Measurements from ENCODE around the gene IVL. TPM values are rescaled to one million over a fixed set of nuclear protein-coding genes. Genes with fewer than 3 reads are reported as not detected.

IVL gene
- total and polyA plus RNA-seq, 2 donors (not counting 3 experiments of a cell fraction or from before 2014, with no cell fraction given): not detected

DNA sequence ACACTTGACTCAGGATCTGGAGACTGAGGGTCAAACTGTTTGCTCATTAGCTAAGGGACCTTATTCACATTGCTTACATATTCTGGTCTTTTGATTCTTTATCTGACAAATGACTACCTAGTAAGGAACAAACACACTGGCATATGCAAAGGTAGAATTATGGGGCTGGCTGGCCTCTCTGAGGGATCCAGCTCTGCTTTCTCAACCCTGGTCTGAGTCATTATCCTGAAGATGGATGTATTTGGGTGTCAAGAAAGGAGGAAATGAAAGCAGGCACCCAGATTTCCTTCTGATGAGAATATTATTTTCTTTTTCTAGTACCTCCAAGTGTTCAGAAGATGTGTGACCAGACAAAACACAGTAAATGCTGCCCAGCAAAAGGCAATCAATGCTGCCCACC is 24.3 kb upstream of the IVL start:
- H4K20me1 ChIP-seq (replicated peaks; ENCODE audit: control insufficient read depth, extremely low read depth, insufficient read depth, low read length): no peaks in the 10 kb centered on the region
- dilution Hi-C loops (cut with MboI; ENCODE audit: extremely low pct_ligation_motif_present, low sequenced_read_pairs): no loop called here
- TF ChIP-seq, protein P1, sequence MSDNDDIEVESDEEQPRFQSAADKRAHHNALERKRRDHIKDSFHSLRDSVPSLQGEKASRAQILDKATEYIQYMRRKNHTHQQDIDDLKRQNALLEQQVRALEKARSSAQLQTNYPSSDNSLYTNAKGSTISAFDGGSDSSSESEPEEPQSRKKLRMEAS (IDR thresholded peaks at IDR 0.05; ENCODE audit: insufficient read depth, insufficient read length): no peak
- no peak for TF ChIP-seq MYC (IDR thresholded peaks at IDR 0.05; ENCODE audit: low read depth, low read length)
- TF ChIP-seq EZH2 (IDR thresholded peaks at IDR 0.05; ENCODE audit: borderline replicate concordance, low read depth, low read length, severe bottlenecking): no peak
- TF ChIP-seq GATA2 (IDR thresholded peaks at IDR 0.05; ENCODE audit: insufficient read depth, insufficient read length, low read depth, low read length): no peak
- no peak for TF ChIP-seq FOS (IDR thresholded peaks at IDR 0.05; ENCODE audit: borderline replicate concordance, insufficient read depth, low read length)
- no peak for TF ChIP-seq POLR2A (IDR thresholded peaks at IDR 0.05; ENCODE audit: low read depth, low read length)
- no peak for TF ChIP-seq JUN (IDR thresholded peaks at IDR 0.05; ENCODE audit: borderline replicate concordance, insufficient read depth, insufficient read length, low read depth)
- TF ChIP-seq, protein P2, sequence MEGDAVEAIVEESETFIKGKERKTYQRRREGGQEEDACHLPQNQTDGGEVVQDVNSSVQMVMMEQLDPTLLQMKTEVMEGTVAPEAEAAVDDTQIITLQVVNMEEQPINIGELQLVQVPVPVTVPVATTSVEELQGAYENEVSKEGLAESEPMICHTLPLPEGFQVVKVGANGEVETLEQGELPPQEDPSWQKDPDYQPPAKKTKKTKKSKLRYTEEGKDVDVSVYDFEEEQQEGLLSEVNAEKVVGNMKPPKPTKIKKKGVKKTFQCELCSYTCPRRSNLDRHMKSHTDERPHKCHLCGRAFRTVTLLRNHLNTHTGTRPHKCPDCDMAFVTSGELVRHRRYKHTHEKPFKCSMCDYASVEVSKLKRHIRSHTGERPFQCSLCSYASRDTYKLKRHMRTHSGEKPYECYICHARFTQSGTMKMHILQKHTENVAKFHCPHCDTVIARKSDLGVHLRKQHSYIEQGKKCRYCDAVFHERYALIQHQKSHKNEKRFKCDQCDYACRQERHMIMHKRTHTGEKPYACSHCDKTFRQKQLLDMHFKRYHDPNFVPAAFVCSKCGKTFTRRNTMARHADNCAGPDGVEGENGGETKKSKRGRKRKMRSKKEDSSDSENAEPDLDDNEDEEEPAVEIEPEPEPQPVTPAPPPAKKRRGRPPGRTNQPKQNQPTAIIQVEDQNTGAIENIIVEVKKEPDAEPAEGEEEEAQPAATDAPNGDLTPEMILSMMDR (IDR thresholded peaks at IDR 0.05; ENCODE audit: extremely low read depth in 1 of 2, insufficient read depth in 1 of 2, low read depth in 1 of 2, low read length in 2 of 2): no peak
- TF ChIP-seq POLR2AphosphoS5 (IDR thresholded peaks at IDR 0.05; ENCODE audit: insufficient read depth, low read depth, low read length): no peak
- POLR2A ChIA-PET: no interaction called here
- H3K36me3 ChIP-seq (ENCODE audit: control insufficient read depth in 2 of 2, extremely low read depth in 1 of 2, insufficient read depth in 2 of 2, low read length in 2 of 2): no peaks in the 10 kb centered on the region
- intact Hi-C loops (cut with micrococcal nuclease): no loop called here
- no peaks in the 10 kb centered on the region for H3K79me2 ChIP-seq (ENCODE audit: control insufficient read depth, insufficient read depth, low read length)
- no peaks in the 10 kb centered on the region for H3K9me1 ChIP-seq (replicated peaks; ENCODE audit: control insufficient read depth, extremely low read depth, insufficient read depth, low read length)
- no peak for DNase-seq (ENCODE audit: low read depth, low spot score)
- H3K27me3 ChIP-seq (ENCODE audit: control insufficient read depth in 2 of 2, insufficient read depth in 2 of 2, low read length in 2 of 2): no peaks in the 10 kb centered on the region
- BruUV-seq (replicated peaks): no TSS peak
- no peak overlapping the region for H2AFZ ChIP-seq (ENCODE audit: low read depth, low read length)
- no peak overlapping the region for H3K27ac ChIP-seq (ENCODE audit: insufficient read depth, low read depth, low read length)
- CTCF ChIA-PET: no interaction called here
- no peak for FAIRE-seq
- H3K4me3 ChIP-seq (replicated peaks in 1 of 3; ENCODE audit: insufficient read depth in 1 of 3, low read depth in 1 of 3, low read length in 3 of 3): no peak overlapping the region
- no peak overlapping the region for H3K4me2 ChIP-seq (ENCODE audit: insufficient read depth, low read length)
- H3K9ac ChIP-seq (replicated peaks; ENCODE audit: extremely low read depth, insufficient read depth, low read length): no peak overlapping the region
- H3K4me1 ChIP-seq (ENCODE audit: control insufficient read depth, extremely low read depth, insufficient read depth, low read length): no peaks in the 10 kb centered on the region
- H3K9me3 ChIP-seq (replicated peaks; ENCODE audit: control insufficient read depth, insufficient read depth, low read length): no peaks in the 10 kb centered on the region

Measured in endothelial cell of umbilical vein (primary cell).